Measurements from ENCODE around the gene OIT3. TPM values are rescaled to one million over a fixed set of nuclear protein-coding genes. Genes with fewer than 3 reads are reported as not detected.

The OIT3 gene
- total RNA-seq, 1 experiment from 2014 or later: not detected

DNA sequence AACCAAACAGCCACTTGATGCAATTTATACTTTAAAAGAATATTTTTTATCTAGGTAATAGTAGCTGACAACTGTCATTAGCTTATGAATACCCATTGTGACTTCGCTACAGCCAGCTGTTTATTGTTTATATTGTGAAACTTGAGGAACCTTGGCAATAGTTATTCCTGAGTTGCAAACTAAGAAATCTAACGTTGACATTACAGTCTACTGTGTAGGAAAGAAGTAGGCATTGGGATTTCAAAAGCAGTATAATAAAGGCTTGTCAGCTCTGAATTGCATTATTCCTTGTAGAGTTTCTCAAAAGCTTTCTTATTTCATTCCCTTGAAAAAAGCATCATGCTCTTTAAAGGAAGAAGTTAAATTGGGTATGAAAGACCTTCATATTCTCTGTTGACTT is 42.7 kb upstream of the OIT3 start:
- ChIA-PET POLR2A (ENCODE audit: low non-redundant PET) (no interaction called here), CTCF (no interaction called here)
- no peak for TF ChIP-seq EZH2 (IDR thresholded peaks at IDR 0.05; ENCODE audit: borderline replicate concordance, low read depth, low read length, poor library complexity, severe bottlenecking)
- intact Hi-C loops (cut with micrococcal nuclease; ENCODE audit: unreplicated experiment): no loop called here
- H3K27ac ChIP-seq (ENCODE audit: low read depth, low read length, poor library complexity, severe bottlenecking): no peak overlapping the region
- no TSS peak for BruUV-seq (replicated peaks)
- H3K36me3 ChIP-seq (ENCODE audit: insufficient read depth, low read length, poor library complexity, severe bottlenecking): no peaks in the 10 kb centered on the region
- no peak overlapping the region for H3K4me3 ChIP-seq (ENCODE audit: low read depth, low read length, poor library complexity, severe bottlenecking)
- DNase-seq (ENCODE audit: low spot score): no peak
- no peaks in the 10 kb centered on the region for H3K27me3 ChIP-seq (replicated peaks; ENCODE audit: insufficient read depth, low read depth, low read length, poor library complexity)
- H3K9me3 ChIP-seq (ENCODE audit: low read depth, low read length, poor library complexity, severe bottlenecking): no peaks in the 10 kb centered on the region
- H3K4me1 ChIP-seq (ENCODE audit: insufficient read depth, low read length, poor library complexity, severe bottlenecking): no peaks in the 10 kb centered on the region

GRCh38 chr10:72851509-72851908 is 42.0 kb upstream of the OIT3 start:
- no peaks in the 10 kb centered on the region for H3K27me3 ChIP-seq (replicated peaks; ENCODE audit: insufficient read depth, low read depth, low read length, poor library complexity)
- TF ChIP-seq EZH2 (IDR thresholded peaks at IDR 0.05; ENCODE audit: borderline replicate concordance, low read depth, low read length, poor library complexity, severe bottlenecking): no peak
- no peak for TF ChIP-seq CTCF (conservative IDR thresholded peaks at IDR 0.05; ENCODE audit: low read depth, low read length)
- no peaks in the 10 kb centered on the region for H3K36me3 ChIP-seq (ENCODE audit: insufficient read depth, low read length, poor library complexity, severe bottlenecking)
- intact Hi-C loops (cut with micrococcal nuclease; ENCODE audit: unreplicated experiment): no loop called here
- H3K9me3 ChIP-seq (ENCODE audit: low read depth, low read length, poor library complexity, severe bottlenecking): no peaks in the 10 kb centered on the region
- ChIA-PET POLR2A (ENCODE audit: low non-redundant PET) (no interaction called here), CTCF (no interaction called here)
- no TSS peak for BruUV-seq (replicated peaks)
- no peak overlapping the region for H3K27ac ChIP-seq (ENCODE audit: low read depth, low read length, poor library complexity, severe bottlenecking)
- H3K4me1 ChIP-seq (ENCODE audit: insufficient read depth, low read length, poor library complexity, severe bottlenecking): no peaks in the 10 kb centered on the region
- DNase-seq (ENCODE audit: low spot score): no peak
- no peak overlapping the region for H3K4me3 ChIP-seq (ENCODE audit: low read depth, low read length, poor library complexity, severe bottlenecking)

DNA sequence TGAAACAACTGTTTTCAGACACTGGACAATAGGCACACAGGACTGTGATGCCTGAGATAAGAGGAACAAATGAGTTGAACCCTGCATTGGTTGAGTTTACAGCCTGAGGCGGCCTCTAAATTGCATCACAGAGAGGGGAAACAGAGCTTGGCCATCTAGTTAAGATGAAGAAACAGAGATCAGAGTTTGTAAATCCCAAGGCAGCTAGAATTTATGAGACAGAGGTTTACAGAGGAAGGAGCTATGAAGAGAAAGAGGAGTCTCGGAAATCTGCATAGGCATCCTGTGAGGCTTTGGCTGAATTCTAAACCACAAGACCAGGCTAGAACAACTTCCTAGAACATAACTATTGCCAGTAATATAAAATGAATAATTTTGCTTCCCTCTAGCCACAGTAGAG is 41.0 kb upstream of the OIT3 start:
- TF ChIP-seq EZH2 (IDR thresholded peaks at IDR 0.05; ENCODE audit: borderline replicate concordance, low read depth, low read length, poor library complexity, severe bottlenecking): no peak
- no peak for TF ChIP-seq CTCF (conservative IDR thresholded peaks at IDR 0.05; ENCODE audit: low read depth, low read length)
- Histone ChIP-seq H3K27me3 (replicated peaks; ENCODE audit: insufficient read depth, low read depth, low read length, poor library complexity) (no peaks in the 10 kb centered on the region), H3K4me3 (ENCODE audit: low read depth, low read length, poor library complexity, severe bottlenecking) (no peak overlapping the region), H3K4me1 (ENCODE audit: insufficient read depth, low read length, poor library complexity, severe bottlenecking) (no peaks in the 10 kb centered on the region), H3K27ac (ENCODE audit: low read depth, low read length, poor library complexity, severe bottlenecking) (no peak overlapping the region), H3K9me3 (ENCODE audit: low read depth, low read length, poor library complexity, severe bottlenecking) (no peaks in the 10 kb centered on the region), H3K36me3 (ENCODE audit: insufficient read depth, low read length, poor library complexity, severe bottlenecking) (no peaks in the 10 kb centered on the region)
- ChIA-PET CTCF (no interaction called here), POLR2A (ENCODE audit: low non-redundant PET) (no interaction called here)
- intact Hi-C loops (cut with micrococcal nuclease; ENCODE audit: unreplicated experiment): no loop called here
- no TSS peak for BruUV-seq (replicated peaks)
- no peak for DNase-seq (ENCODE audit: low spot score)

DNA sequence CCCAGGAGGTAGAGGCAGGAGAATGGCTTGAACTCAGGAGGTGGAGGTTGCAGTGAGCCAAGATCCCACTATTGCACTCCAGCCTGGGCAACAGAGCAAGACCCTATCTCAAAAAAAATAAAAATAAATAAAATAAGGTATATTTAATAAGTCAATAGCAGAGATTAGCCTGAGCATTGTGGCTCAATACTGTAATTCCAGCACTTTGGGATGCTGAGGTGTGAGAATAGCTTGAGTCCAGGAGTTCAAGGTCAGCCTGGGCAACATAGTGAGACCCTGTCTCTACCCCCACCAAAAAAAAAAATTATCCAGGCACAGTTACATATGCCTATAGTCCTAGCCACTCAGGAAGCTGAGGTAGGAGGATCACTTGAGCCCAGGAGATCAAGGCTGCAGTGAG is 38.4 kb upstream of the OIT3 start:
- no peaks in the 10 kb centered on the region for H3K4me1 ChIP-seq (ENCODE audit: insufficient read depth, low read length, poor library complexity, severe bottlenecking)
- ChIA-PET CTCF (no interaction called here), POLR2A (ENCODE audit: low non-redundant PET) (no interaction called here)
- intact Hi-C loops (cut with micrococcal nuclease; ENCODE audit: unreplicated experiment): no loop called here
- no peaks in the 10 kb centered on the region for H3K27me3 ChIP-seq (replicated peaks; ENCODE audit: insufficient read depth, low read depth, low read length, poor library complexity)
- no peak for TF ChIP-seq EZH2 (IDR thresholded peaks at IDR 0.05; ENCODE audit: borderline replicate concordance, low read depth, low read length, poor library complexity, severe bottlenecking)
- no peak for TF ChIP-seq CTCF (conservative IDR thresholded peaks at IDR 0.05; ENCODE audit: low read depth, low read length)
- no peak overlapping the region for H3K27ac ChIP-seq (ENCODE audit: low read depth, low read length, poor library complexity, severe bottlenecking)
- H3K4me3 ChIP-seq (ENCODE audit: low read depth, low read length, poor library complexity, severe bottlenecking): no peak overlapping the region
- no peaks in the 10 kb centered on the region for H3K36me3 ChIP-seq (ENCODE audit: insufficient read depth, low read length, poor library complexity, severe bottlenecking)
- no peak for DNase-seq (ENCODE audit: low spot score)
- BruUV-seq (replicated peaks): no TSS peak
- no peaks in the 10 kb centered on the region for H3K9me3 ChIP-seq (ENCODE audit: low read depth, low read length, poor library complexity, severe bottlenecking)
